Neuronal stem cell (in vitro differentiated cells): ENCODE data around the gene POLR3A.

Experiments
- DNase-seq: peaks from one replicate; pipeline ENCODE4 v3.0.0-alpha.2; 2013; ENCODE audit warnings: low spot score
- H2AFZ ChIP-seq: one replicate; pipeline ENCODE4 v1.6.1; 2013; ENCODE audit warnings: mild to moderate bottlenecking, low read length, inconsistent platforms
- H2AK5ac ChIP-seq: 2 replicates; pipeline ENCODE4 v1.6.1; 2013; ENCODE audit warnings: low read depth, mild to moderate bottlenecking, inconsistent platforms, low read length, moderate library complexity, mixed read lengths
- H2BK120ac ChIP-seq: 2 replicates; pipeline ENCODE4 v1.6.1; 2013; ENCODE audit warnings: low read depth, mild to moderate bottlenecking, inconsistent platforms, low read length, moderate library complexity, mixed read lengths
- H2BK12ac ChIP-seq: one replicate; pipeline ENCODE4 v1.6.1; 2013; ENCODE audit warnings: low read length, inconsistent platforms
- H2BK15ac ChIP-seq: 2 replicates; pipeline ENCODE4 v1.6.1; 2013; ENCODE audit warnings: mild to moderate bottlenecking, low read length, inconsistent platforms, mixed read lengths
- H2BK5ac ChIP-seq: one replicate; pipeline ENCODE4 v1.6.1; 2013; ENCODE audit warnings: inconsistent platforms, mild to moderate bottlenecking, low read length, moderate library complexity
- H3K14ac ChIP-seq: one replicate; pipeline ENCODE4 v1.6.1; 2013; ENCODE audit warnings: low read length, inconsistent platforms
- H3K18ac ChIP-seq: 2 replicates; pipeline ENCODE4 v1.6.1; 2013; ENCODE audit warnings: low read length, inconsistent platforms
- H3K23ac ChIP-seq: 2 replicates; pipeline ENCODE4 v1.6.1; 2013; ENCODE audit warnings: low read depth, mild to moderate bottlenecking, mixed read lengths, low read length, inconsistent platforms; ENCODE audit not compliant: poor library complexity
- H3K27ac ChIP-seq: replicated peaks from 3 replicates; pipeline ENCODE4 v1.5.1; 2013; ENCODE audit warnings: low read length, inconsistent platforms
- H3K27me3 ChIP-seq, 3 experiments: 2 replicates each; pipeline ENCODE4 v1.6.1; 2013; ENCODE audit warnings: low read length in 3 of 3, mild to moderate bottlenecking in 2 of 3, inconsistent platforms in 1 of 3, low read depth in 1 of 3, mixed read lengths in 1 of 3, moderate library complexity in 1 of 3; ENCODE audit not compliant: control insufficient read depth in 3 of 3, insufficient read depth in 3 of 3
- H3K36me3 ChIP-seq, 2 donors: replicated peaks in 1 of 2; 2 replicates each; pipeline ENCODE4 v1.6.1; 2013; ENCODE audit warnings: low read length in 2 of 2; ENCODE audit not compliant: control insufficient read depth in 2 of 2, insufficient read depth in 2 of 2
- H3K4ac ChIP-seq: 2 replicates; pipeline ENCODE4 v1.6.1; 2013; ENCODE audit warnings: inconsistent platforms, mild to moderate bottlenecking, low read length, moderate library complexity
- H3K4me1 ChIP-seq, 2 donors: 1 replicate in 1 of 2; 2 replicates in 1 of 2; pipeline ENCODE4 v1.6.1; 2013; ENCODE audit warnings: low read length in 2 of 2, low read depth in 1 of 2; ENCODE audit not compliant: control insufficient read depth in 2 of 2, insufficient read depth in 1 of 2
- H3K4me2 ChIP-seq: one replicate; pipeline ENCODE4 v1.6.1; 2013; ENCODE audit warnings: mild to moderate bottlenecking, low read length, inconsistent platforms; ENCODE audit not compliant: insufficient read depth, poor library complexity, severe bottlenecking
- H3K4me3 ChIP-seq, 2 donors: 2 replicates each; pipeline ENCODE4 v1.5.1; 2013; ENCODE audit warnings: low read length in 2 of 2, mild to moderate bottlenecking in 2 of 2, inconsistent platforms in 1 of 2, moderate library complexity in 1 of 2
- H3K79me1 ChIP-seq: one replicate; pipeline ENCODE4 v1.6.1; 2013; ENCODE audit warnings: low read depth, mild to moderate bottlenecking, inconsistent platforms, low read length, moderate library complexity
- H3K9ac ChIP-seq: one replicate; pipeline ENCODE4 v1.6.1; 2013; ENCODE audit warnings: mild to moderate bottlenecking, low read depth, low read length, inconsistent platforms; ENCODE audit not compliant: poor library complexity
- H3K9me3 ChIP-seq, 2 donors: replicated peaks in 1 of 2; 2 replicates each; pipeline versions ENCODE3 to v1.6.1; 2013; ENCODE audit warnings: low read length in 2 of 2, mild to moderate bottlenecking in 2 of 2, inconsistent platforms in 1 of 2, low read depth in 1 of 2, mixed read lengths in 1 of 2, moderate library complexity in 1 of 2; ENCODE audit not compliant: control insufficient read depth in 2 of 2, insufficient read depth in 1 of 2
- H4K8ac ChIP-seq: one replicate; pipeline ENCODE4 v1.6.1; 2013; ENCODE audit warnings: low read depth, mild to moderate bottlenecking, inconsistent platforms, low read length, moderate library complexity
- H4K91ac ChIP-seq: one replicate; pipeline ENCODE4 v1.6.1; 2013; ENCODE audit warnings: low read length, low read depth, mild to moderate bottlenecking, inconsistent platforms; ENCODE audit not compliant: poor library complexity
- WGBS, 2 donors: extraction: QIAGEN DNeasy Blood & Tissue Kit; methylation state at CpG; one replicate each; pipeline ENCODE4 v1.1.7; 2013; ENCODE audit warnings: missing lambda C conversion rate in 2 of 2, mixed read lengths in 1 of 2; ENCODE audit not compliant: insufficient read length in 2 of 2, insufficient replicate concordance in 1 of 2; ENCODE audit errors: extremely low coverage in 2 of 2; 5-methylcytosine and 5-hydroxymethylcytosine counted together

Gene POLR3A

DNA sequence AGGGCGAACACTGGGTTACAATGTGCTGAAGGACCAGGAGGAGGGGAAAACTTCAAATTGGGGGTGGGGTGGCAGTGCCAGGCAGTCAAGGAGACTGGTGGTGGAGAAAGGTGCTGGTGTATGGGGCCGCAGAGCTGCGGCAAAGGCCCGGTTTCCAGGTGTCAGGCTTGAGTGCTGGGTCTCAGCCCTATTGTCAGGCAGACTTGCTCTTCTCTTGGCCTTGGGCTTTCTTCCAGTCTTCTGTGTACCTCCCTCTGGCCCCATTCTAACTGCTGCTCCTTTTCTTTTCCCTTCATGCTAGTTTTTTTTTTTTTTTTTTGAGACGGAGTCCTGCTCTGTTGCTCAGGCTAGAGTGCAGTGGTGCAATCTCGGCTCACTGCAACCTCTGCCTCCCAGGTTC is 51.0 kb downstream of the POLR3A start:
- peaks cover 48 to 77% of the 10 kb centered on the region in 2 donors for H3K36me3 ChIP-seq
- H2BK5ac ChIP-seq: no peak overlapping the region
- H3K79me1 ChIP-seq: no peaks in the 10 kb centered on the region
- no peak overlapping the region for H3K27ac ChIP-seq
- H3K4me1 ChIP-seq: no peaks in the 10 kb centered on the region
- no peak overlapping the region for H4K8ac ChIP-seq
- no CpG with 5 or more reads among the region's 6 CpGs for WGBS, 2 donors
- no peak overlapping the region for H4K91ac ChIP-seq
- H3K4ac ChIP-seq: no peak overlapping the region
- H2BK12ac ChIP-seq: no peak overlapping the region
- no peak overlapping the region for H2BK15ac ChIP-seq
- no peak overlapping the region for H3K9ac ChIP-seq
- DNase-seq: no peak
- H2BK120ac ChIP-seq: no peak overlapping the region
- H2AFZ ChIP-seq: no peak overlapping the region
- H3K14ac ChIP-seq: no peak overlapping the region
- H3K23ac ChIP-seq: no peak overlapping the region
- no peak overlapping the region for H3K4me3 ChIP-seq
- no peak overlapping the region for H3K4me2 ChIP-seq
- no peaks in the 10 kb centered on the region for H3K9me3 ChIP-seq
- no peak overlapping the region for H2AK5ac ChIP-seq
- no peak overlapping the region for H3K18ac ChIP-seq
- no peaks in the 10 kb centered on the region for H3K27me3 ChIP-seq

DNA sequence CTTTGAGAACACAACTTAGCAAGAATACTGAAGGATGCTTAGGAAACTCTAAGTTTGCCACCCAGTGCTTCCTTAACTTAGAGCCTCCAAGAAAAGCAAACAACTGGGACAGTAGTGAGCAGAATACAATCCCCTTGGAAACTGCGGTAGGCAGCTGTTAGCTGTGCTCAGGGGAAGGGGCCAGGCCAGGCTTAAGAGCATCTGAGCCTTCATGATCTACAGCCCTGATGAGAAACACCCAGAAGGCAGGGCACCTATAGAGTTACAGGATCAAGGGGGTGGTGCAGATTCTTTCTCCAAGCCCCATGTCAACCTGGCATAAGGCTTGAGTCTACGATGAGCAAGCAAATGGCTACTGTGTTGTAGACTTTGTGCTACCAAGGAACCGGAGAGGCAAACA is 51.4 kb downstream of the POLR3A start:
- Histone ChIP-seq H3K9ac (no peak overlapping the region), H2BK15ac (no peak overlapping the region), H4K91ac (no peak overlapping the region), H3K36me3 (peaks cover 44 to 73% of the 10 kb centered on the region in 2 donors), H4K8ac (no peak overlapping the region), H2BK5ac (no peak overlapping the region), H3K4me2 (no peak overlapping the region), H3K4ac (no peak overlapping the region), H3K23ac (no peak overlapping the region), H2BK12ac (no peak overlapping the region), H2AK5ac (no peak overlapping the region), H3K27ac (no peak overlapping the region), H3K79me1 (no peaks in the 10 kb centered on the region), H3K18ac (no peak overlapping the region), H3K27me3 (no peaks in the 10 kb centered on the region), H2AFZ (no peak overlapping the region), H3K4me3 (no peak overlapping the region), H3K4me1 (no peaks in the 10 kb centered on the region), H3K14ac (no peak overlapping the region), H2BK120ac (no peak overlapping the region), H3K9me3 (no peaks in the 10 kb centered on the region)
- no CpG with 5 or more reads among the region's 3 CpGs for WGBS, 2 donors
- DNase-seq: no peak

- H3K14ac ChIP-seq: no peak overlapping the region
- no peaks in the 10 kb centered on the region for H3K79me1 ChIP-seq
- no peak overlapping the region for H4K8ac ChIP-seq
- H2AFZ ChIP-seq: no peak overlapping the region
- H3K4me2 ChIP-seq: no peak overlapping the region
- H3K9me3 ChIP-seq: no peaks in the 10 kb centered on the region
- no peak overlapping the region for H2BK5ac ChIP-seq
- H3K36me3 ChIP-seq: peaks cover 37 to 63% of the 10 kb centered on the region in 2 donors
- no peak overlapping the region for H3K23ac ChIP-seq
- no peak overlapping the region for H3K4ac ChIP-seq
- H3K4me1 ChIP-seq: no peaks in the 10 kb centered on the region
- H2BK15ac ChIP-seq: no peak overlapping the region
- H2AK5ac ChIP-seq: no peak overlapping the region
- H3K18ac ChIP-seq: no peak overlapping the region
- no peak overlapping the region for H3K4me3 ChIP-seq
- H3K27ac ChIP-seq: no peak overlapping the region
- no peak overlapping the region for H2BK12ac ChIP-seq
- no CpG with 5 or more reads among the region's 7 CpGs for WGBS, 2 donors
- no peak for DNase-seq
- H3K27me3 ChIP-seq: no peaks in the 10 kb centered on the region
- H3K9ac ChIP-seq: no peak overlapping the region
- no peak overlapping the region for H2BK120ac ChIP-seq
- H4K91ac ChIP-seq: no peak overlapping the region
These were observed 52.3 kb downstream of the POLR3A start for GRCh38 chr10:77977016-77977415.

- Histone ChIP-seq H4K8ac (no peak overlapping the region), H3K9ac (peak overlapping the region; percentile 26), H3K14ac (no peak overlapping the region), H3K18ac (no peak overlapping the region), H3K23ac (no peak overlapping the region), H3K79me1 (no peaks in the 10 kb centered on the region), H2BK5ac (no peak overlapping the region), H3K4me1 (peaks cover 5 to 7% of the 10 kb centered on the region in 2 donors), H2BK120ac (no peak overlapping the region), H3K9me3 (peaks cover 0 to 2% of the 10 kb centered on the region in 2 donors), H3K27ac (no peak overlapping the region), H2AFZ (no peak overlapping the region), H3K4me3 (peak overlapping the region in 1 of 2 donors; percentile 13), H3K27me3 (no peaks in the 10 kb centered on the region), H2AK5ac (peak overlapping the region; percentile 27), H2BK12ac (no peak overlapping the region), H3K4me2 (no peak overlapping the region), H4K91ac (no peak overlapping the region), H3K4ac (no peak overlapping the region), H2BK15ac (no peak overlapping the region), H3K36me3 (peaks cover 28 to 47% of the 10 kb centered on the region in 2 donors)
- WGBS, 2 donors: no CpG with 5 or more reads among the region's 9 CpGs
- no peak for DNase-seq
These were observed 54.1 kb downstream of the POLR3A start for GRCh38 chr10:77975086-77975666.
